HG03159 (cell line): Measurements from ENCODE around the gene FAM98B.

Experiments
- ATAC-seq: cut with Tn5 transposase; IDR thresholded peaks from one replicate; pipeline ENCODE4 v1.9.1; 2021; ENCODE audit warnings: mild to moderate bottlenecking, moderate library complexity; ENCODE audit not compliant: unreplicated experiment

Gene FAM98B

DNA sequence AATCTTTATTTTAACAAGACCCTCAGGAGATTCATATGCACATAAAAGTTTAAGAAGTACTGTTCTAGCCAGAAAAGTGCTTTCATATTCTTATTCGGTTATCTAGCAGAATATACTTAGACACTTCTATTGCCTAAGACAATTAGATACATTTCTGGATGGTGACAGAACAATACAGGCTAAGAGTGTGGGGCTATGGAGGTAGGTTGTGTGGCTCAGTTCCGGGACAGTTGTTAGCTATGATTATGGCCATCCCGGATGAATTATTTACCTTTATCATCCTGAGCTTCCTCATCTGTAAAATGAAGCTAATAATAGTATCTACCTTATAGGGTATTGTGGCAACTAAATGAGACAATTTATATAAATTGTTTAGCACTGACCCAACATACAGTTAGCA is 6.6 kb downstream of the FAM98B start:
- ATAC-seq: no peak

DNA sequence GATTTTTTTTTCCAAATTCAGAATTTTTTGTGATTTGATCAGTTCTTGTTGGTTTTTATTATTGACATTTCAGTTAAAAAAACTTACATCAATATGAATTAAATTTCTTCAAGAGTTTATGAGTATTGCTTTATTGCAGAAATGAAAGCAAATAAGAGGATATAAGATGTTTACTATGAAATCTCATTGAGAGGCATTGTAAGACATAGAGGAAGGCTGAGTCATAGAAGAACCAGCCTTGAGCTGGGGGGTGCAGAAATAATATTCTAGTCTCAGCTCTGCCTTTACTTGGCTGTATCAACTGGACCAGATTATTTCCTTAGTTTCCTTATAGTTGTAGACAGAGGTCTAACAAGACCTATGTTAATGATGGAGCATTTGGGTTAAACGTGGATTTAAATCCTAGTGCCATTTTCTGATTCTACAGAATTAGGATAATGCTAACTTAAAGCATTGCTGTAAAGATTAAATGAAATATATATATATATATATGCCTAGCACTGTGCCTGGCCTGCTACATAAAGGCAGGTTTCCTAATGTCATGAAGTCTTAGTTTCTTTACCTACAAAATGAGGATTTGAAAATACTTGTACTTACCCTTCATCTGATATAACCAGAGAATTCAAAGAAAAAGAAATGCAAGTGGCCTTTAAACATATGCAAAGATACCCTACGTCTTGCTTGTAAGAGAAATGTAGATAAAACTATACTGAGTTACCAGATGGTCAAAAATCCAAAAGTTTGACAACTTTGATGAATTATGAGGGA is 7.3 kb downstream of the FAM98B start:
- ATAC-seq: peak; percentile 97

GRCh38 chr15:38463893-38464292 is 10.0 kb downstream of the FAM98B start:
- ATAC-seq: no peak

DNA sequence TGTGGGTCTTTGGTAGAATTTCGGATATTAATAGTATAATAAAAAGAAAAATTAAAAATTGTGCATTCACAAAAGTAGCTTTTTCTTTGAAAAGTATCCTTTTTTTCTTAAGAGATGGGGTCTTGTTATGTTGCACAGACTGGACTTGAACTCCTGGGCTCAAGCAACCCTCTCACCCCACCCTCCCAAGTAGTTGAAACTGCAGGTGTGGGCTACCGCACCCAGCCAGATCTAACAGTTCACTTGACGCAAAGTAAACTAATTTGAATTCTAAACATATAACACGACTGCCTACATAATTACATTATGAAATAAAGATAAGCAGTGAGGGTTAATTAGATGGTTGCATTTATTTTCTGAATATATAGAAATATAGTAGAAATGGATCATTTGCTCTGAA is 10.7 kb downstream of the FAM98B start:
- ATAC-seq: no peak

GRCh38 chr15:38470816-38471215 is 16.9 kb downstream of the FAM98B start:
- ATAC-seq: no peak

DNA sequence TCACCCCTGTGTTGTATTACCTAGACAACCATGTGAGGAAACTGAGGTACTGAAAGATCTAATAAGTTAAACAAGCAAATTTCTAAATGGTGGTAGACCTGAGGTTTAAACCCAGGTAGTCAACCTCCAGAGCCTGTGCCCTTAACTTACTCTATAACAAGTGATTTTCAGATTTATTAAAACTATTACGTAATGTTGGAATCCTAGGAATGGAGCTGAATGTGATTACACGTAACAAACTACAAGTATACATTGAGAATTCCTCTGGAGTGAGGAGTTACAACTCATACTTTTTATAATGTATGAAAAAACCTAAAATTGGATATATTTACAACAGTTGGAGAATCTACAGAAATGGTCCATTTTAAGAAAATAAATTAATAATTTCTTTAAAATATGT is 18.0 kb downstream of the FAM98B start:
- no peak for ATAC-seq

GRCh38 chr15:38474155-38474757 is 20.3 kb downstream of the FAM98B start:
- peak; percentile 97 for ATAC-seq

- ATAC-seq: no peak
Measured at GRCh38 chr15:38475361-38475760, 21.4 kb downstream of the FAM98B start.

DNA sequence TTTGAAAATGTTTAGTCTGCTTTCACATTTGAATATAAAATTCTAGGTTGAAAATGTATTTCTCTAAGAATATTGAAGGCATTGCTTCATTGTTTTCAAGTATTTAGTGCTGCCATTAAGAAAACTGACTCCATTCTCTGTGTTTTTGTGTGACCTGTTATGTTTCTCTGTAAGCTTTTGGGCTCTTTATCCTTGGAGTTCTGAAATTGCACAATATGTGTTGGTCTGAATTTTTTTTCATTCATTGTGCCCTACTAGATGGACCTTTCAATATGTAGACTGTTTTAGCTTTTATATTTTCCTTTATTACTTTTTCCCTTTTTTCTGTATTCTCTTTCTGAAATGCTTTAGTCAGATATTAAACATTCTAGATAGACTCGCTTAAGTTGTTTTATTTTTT is 22.2 kb downstream of the FAM98B start:
- ATAC-seq: no peak

DNA sequence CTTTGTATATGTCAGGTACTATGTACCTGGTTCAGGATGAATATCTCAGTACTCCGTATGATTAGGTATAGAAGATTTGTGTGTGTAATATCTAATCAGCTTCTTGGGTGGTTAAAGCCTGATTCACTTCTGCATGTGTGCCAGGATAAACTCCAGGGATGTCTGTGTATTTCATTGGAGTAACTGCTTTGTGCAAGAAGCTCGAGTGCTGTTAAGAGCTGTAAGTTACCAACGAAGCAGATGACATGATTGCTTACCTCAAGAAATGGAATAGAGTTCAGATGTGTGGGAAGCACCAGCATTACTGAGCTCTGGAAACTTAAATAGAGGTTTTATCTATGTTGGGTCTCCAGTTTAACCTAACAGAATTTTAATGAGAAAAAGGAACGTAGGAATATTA is 23.7 kb downstream of the FAM98B start:
- ATAC-seq: no peak

DNA sequence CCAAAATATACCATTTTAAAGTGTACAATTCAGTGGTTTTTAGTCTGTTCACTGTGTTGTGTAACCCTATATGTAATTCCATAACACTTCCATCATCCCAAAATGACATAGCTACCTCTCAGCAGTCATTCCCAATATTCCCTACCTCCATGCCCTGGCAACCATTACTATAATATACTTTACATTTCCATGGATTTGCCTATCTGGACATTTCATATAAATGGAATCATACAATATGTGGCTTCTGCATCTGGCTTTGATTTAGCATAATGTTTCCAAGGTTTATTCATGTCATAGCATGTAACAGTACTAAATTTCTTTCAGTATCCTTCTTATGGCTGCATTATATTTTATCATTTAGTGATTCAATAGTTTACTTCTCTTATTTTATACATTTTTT is 25.3 kb downstream of the FAM98B start:
- no peak for ATAC-seq

- ATAC-seq: no peak
Measured at GRCh38 chr15:38479756-38480155, 25.8 kb downstream of the FAM98B start.

- ATAC-seq: no peak
Measured at GRCh38 chr15:38481113-38481512, 27.2 kb downstream of the FAM98B start.

GRCh38 chr15:38481761-38482160 is 27.8 kb downstream of the FAM98B start:
- no peak for ATAC-seq

DNA sequence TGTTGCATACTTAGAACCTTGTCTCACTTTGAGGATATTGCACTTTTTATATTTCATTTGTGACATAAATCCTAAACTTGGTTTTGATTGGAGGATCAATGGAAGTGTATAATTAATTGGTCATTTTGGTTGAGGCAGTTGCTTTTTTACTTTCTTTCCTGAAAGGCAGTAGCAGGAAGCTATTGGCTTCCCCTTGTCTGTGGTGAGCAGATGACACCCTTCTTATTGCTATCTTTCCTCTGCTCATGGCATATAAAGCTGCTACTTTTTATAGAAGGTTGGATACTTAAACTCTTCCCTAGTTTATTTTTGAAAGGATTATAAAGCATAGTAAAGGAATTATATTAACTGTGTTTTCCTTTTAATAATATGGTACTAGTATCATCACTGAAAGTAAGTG is 28.6 kb downstream of the FAM98B start:
- no peak for ATAC-seq

- ATAC-seq: no peak
Measured at GRCh38 chr15:38486936-38487335, 33.0 kb downstream of the FAM98B start.

- ATAC-seq: no peak
Measured at GRCh38 chr15:38487378-38487777, 33.5 kb downstream of the FAM98B start.

DNA sequence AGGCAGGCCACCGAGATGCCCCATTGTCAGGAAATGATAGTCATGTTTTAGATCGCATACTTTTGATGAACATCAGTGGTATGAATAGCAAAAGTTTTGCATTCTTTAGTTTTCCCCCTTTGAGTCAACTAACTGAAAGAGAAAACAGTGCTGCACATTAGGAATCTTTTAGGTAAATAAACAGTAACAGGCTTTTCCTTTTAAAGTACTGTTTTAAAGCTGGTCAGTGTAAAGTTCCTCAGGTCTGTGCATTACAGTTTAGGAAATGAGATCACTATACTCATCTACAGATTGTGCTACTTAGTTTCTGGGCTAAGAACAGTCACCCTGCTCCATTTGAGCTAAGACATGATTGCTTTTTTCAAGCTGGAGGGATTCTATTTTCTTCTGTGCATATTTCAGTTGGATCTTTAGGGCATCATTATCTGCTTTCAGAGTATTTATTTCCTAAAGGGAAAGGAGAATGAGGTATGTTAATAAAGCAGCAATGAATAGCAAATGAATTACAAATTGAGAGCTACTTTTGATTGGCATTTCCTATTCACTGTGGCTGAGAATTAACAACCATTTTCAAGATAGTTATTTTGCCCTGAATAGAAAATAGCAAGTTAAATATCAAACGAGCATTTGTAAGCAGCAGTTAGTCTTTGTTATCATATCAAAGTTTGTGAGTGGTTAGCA is 36.5 kb downstream of the FAM98B start:
- no peak for ATAC-seq

DNA sequence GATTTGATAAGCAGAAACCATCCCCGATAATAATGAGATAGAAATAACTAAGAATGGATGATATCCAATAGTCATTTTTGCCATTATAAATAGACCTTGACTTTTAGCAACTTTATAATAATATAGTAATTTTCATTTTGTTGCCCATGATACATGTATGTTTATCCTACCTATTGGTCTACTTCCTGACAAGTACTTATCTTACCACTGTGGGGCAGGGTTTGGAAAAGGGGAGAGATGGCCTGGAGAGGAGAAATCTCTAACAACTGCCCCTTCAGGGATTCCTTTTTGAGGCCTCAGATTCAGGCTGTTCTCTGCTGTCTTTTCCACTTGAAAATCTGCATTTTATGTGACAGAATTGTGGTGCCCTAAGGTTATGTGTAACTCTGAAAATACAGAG is 42.2 kb downstream of the FAM98B start:
- no peak for ATAC-seq

GRCh38 chr15:38499651-38500050 is 45.7 kb downstream of the FAM98B start:
- no peak for ATAC-seq

- no peak for ATAC-seq
Measured at GRCh38 chr15:38503496-38503895, 49.6 kb downstream of the FAM98B start.
